Fibroblast of lung (primary cell): ENCODE results near the gene ZNF384.

Experiments
- EZH2 ChIP-seq: IDR thresholded peaks from 2 replicates; pipeline ENCODE4 v1.5.1; 2012; ENCODE audit warnings: low read length, control low read depth, mild to moderate bottlenecking; ENCODE audit errors: missing control alignments
- TF ChIP-seq, protein P1 (sequence below), 2 donors: IDR thresholded peaks in 1 of 2; conservative IDR thresholded peaks in 1 of 2; 1 replicate in 1 of 2; 2 replicates in 1 of 2; pipeline ENCODE4 v1.5.1; 2011 to 2012; ENCODE audit warnings: low read length in 2 of 2, control low read depth in 1 of 2, inconsistent platforms in 1 of 2, low read depth in 1 of 2, mild to moderate bottlenecking in 1 of 2

DNA sequence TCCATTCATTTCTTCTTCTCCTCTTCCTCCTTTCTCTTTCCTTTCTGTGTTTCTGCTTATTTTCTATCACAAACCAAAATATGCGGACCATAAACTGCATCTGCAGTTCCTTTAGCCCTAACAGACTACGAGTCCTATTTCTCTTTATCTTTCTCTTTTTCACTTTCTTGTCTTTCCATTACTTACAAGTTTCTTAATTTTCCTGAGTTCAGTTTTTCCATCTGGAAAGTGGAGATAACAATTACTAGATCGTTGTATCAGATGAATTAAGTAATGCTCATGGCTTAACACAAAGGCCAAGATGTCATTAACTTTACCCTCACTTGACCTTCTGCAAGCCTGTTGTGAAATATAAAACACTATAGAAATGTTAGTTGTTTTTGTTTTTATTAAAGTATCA is 33.7 kb upstream of the ZNF384 start:
- TF ChIP-seq, protein P1, sequence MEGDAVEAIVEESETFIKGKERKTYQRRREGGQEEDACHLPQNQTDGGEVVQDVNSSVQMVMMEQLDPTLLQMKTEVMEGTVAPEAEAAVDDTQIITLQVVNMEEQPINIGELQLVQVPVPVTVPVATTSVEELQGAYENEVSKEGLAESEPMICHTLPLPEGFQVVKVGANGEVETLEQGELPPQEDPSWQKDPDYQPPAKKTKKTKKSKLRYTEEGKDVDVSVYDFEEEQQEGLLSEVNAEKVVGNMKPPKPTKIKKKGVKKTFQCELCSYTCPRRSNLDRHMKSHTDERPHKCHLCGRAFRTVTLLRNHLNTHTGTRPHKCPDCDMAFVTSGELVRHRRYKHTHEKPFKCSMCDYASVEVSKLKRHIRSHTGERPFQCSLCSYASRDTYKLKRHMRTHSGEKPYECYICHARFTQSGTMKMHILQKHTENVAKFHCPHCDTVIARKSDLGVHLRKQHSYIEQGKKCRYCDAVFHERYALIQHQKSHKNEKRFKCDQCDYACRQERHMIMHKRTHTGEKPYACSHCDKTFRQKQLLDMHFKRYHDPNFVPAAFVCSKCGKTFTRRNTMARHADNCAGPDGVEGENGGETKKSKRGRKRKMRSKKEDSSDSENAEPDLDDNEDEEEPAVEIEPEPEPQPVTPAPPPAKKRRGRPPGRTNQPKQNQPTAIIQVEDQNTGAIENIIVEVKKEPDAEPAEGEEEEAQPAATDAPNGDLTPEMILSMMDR (conservative IDR thresholded peaks at IDR 0.05 in 1 of 2, IDR thresholded peaks at IDR 0.05 in 1 of 2; ENCODE audit: low read depth in 1 of 2, low read length in 2 of 2): no peak
- TF ChIP-seq EZH2: no peak
